ENCODE results near the gene UNG. TPM values are rescaled to one million over a fixed set of nuclear protein-coding genes. Genes with fewer than 3 reads are reported as not detected.
"Not testable (repeated sequence)": the region's sequence is repeated elsewhere in the genome, so short reads cannot be mapped to it uniquely, and the experiment has no call there.

UNG gene
- total and polyA plus RNA-seq, 2 experiments from 2014 or later: 90.5 to 209 TPM

DNA sequence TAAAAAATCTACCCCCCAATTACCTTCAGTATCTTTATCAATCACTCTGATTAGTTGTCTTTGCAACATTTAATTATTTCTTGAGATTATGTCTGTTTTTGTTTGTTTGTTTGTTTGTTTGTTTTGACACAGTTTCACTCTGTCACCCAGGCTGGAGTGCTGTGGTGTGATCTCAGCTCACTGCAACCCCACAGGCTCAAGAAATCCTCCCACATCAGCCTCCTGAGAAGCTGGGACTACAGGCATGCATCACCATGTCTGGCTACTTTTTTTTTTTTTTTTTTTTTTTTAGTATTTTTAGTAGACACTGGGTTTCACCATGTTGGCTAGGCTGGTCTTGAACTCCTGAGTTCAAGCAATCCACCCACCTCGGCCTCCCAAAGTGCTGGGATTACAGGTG, 49.7 kb downstream of the UNG start:
- not testable (repeated sequence) for H3K4me1 Mint-ChIP-seq; H3K36me3 ChIP-seq (ENCODE audit: insufficient read depth); H3K9me2 ChIP-seq (ENCODE audit: insufficient read depth); H3K36me3 Mint-ChIP-seq (ENCODE audit: low read depth); H3K4me3 Mint-ChIP-seq; H3F3A ChIP-seq (replicated peaks; ENCODE audit: low read depth); H3K4me1 ChIP-seq (ENCODE audit: insufficient read depth); DNase-seq (ENCODE audit: low spot score); ATAC-seq; H2AFZ ChIP-seq; H4K20me1 ChIP-seq (replicated peaks; ENCODE audit: insufficient read depth); H3K27me3 ChIP-seq (ENCODE audit: insufficient read depth); H3K27ac ChIP-seq (ENCODE audit: low read depth); H3K27me3 Mint-ChIP-seq (ENCODE audit: insufficient read depth, low read depth, poor library complexity); H3K79me2 ChIP-seq (replicated peaks; ENCODE audit: insufficient read depth); H3K4me2 ChIP-seq; H3K9me3 Mint-ChIP-seq; H3K4me3 ChIP-seq
- H3K27ac Mint-ChIP-seq: peak overlapping the region; percentile 15; the same call in 1 of the 2 replicates

DNA sequence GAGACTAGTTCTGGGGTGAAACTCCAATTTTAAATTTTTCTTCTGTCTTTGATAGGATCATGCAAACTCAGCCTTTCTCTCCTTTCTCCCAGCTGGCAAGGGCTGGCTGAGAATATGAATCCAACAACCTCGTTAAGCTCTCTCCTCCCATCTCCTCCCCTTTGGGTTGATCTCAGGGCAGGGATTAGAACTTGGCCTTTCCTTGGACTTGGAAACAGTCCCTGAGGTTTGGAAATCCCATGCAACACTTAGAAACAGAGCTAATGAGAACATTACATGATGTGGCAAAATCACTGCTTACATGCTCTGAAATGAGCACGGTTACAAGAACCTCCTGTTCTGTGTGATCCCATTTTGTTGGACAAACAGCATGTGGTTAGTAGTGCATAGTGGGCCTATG, 50.6 kb downstream of the UNG start:
- H3K4me1 ChIP-seq (ENCODE audit: insufficient read depth): no peaks in the 10 kb centered on the region
- no peaks in the 10 kb centered on the region for H3K9me2 ChIP-seq (ENCODE audit: insufficient read depth)
- H3K4me1 Mint-ChIP-seq: no peaks in the 10 kb centered on the region
- no peaks in the 10 kb centered on the region for H4K20me1 ChIP-seq (replicated peaks; ENCODE audit: insufficient read depth)
- no peaks in the 10 kb centered on the region for H3K36me3 ChIP-seq (ENCODE audit: insufficient read depth)
- H3K79me2 ChIP-seq (replicated peaks; ENCODE audit: insufficient read depth): no peaks in the 10 kb centered on the region
- no peak overlapping the region for H3K4me3 ChIP-seq
- H3K27ac ChIP-seq (ENCODE audit: low read depth): no peak overlapping the region
- no peak overlapping the region for H3K4me2 ChIP-seq
- peaks cover 2% of the 10 kb centered on the region for H3K27me3 Mint-ChIP-seq (ENCODE audit: insufficient read depth, low read depth, poor library complexity)
- no peak for DNase-seq (ENCODE audit: low spot score)
- no peaks in the 10 kb centered on the region for H3F3A ChIP-seq (replicated peaks; ENCODE audit: low read depth)
- no peak overlapping the region for H3K27ac Mint-ChIP-seq
- no peaks in the 10 kb centered on the region for H3K27me3 ChIP-seq (ENCODE audit: insufficient read depth)
- no peak for ATAC-seq
- TF ChIP-seq, protein P1, sequence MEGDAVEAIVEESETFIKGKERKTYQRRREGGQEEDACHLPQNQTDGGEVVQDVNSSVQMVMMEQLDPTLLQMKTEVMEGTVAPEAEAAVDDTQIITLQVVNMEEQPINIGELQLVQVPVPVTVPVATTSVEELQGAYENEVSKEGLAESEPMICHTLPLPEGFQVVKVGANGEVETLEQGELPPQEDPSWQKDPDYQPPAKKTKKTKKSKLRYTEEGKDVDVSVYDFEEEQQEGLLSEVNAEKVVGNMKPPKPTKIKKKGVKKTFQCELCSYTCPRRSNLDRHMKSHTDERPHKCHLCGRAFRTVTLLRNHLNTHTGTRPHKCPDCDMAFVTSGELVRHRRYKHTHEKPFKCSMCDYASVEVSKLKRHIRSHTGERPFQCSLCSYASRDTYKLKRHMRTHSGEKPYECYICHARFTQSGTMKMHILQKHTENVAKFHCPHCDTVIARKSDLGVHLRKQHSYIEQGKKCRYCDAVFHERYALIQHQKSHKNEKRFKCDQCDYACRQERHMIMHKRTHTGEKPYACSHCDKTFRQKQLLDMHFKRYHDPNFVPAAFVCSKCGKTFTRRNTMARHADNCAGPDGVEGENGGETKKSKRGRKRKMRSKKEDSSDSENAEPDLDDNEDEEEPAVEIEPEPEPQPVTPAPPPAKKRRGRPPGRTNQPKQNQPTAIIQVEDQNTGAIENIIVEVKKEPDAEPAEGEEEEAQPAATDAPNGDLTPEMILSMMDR (conservative IDR thresholded peaks at IDR 0.05; ENCODE audit: low read depth in 2 of 2): no peak
- no peak for TF ChIP-seq ZNF331 (CRISPR knock-in tag; IDR thresholded peaks at IDR 0.05; ENCODE audit: low read depth)
- TF ChIP-seq, protein P2, sequence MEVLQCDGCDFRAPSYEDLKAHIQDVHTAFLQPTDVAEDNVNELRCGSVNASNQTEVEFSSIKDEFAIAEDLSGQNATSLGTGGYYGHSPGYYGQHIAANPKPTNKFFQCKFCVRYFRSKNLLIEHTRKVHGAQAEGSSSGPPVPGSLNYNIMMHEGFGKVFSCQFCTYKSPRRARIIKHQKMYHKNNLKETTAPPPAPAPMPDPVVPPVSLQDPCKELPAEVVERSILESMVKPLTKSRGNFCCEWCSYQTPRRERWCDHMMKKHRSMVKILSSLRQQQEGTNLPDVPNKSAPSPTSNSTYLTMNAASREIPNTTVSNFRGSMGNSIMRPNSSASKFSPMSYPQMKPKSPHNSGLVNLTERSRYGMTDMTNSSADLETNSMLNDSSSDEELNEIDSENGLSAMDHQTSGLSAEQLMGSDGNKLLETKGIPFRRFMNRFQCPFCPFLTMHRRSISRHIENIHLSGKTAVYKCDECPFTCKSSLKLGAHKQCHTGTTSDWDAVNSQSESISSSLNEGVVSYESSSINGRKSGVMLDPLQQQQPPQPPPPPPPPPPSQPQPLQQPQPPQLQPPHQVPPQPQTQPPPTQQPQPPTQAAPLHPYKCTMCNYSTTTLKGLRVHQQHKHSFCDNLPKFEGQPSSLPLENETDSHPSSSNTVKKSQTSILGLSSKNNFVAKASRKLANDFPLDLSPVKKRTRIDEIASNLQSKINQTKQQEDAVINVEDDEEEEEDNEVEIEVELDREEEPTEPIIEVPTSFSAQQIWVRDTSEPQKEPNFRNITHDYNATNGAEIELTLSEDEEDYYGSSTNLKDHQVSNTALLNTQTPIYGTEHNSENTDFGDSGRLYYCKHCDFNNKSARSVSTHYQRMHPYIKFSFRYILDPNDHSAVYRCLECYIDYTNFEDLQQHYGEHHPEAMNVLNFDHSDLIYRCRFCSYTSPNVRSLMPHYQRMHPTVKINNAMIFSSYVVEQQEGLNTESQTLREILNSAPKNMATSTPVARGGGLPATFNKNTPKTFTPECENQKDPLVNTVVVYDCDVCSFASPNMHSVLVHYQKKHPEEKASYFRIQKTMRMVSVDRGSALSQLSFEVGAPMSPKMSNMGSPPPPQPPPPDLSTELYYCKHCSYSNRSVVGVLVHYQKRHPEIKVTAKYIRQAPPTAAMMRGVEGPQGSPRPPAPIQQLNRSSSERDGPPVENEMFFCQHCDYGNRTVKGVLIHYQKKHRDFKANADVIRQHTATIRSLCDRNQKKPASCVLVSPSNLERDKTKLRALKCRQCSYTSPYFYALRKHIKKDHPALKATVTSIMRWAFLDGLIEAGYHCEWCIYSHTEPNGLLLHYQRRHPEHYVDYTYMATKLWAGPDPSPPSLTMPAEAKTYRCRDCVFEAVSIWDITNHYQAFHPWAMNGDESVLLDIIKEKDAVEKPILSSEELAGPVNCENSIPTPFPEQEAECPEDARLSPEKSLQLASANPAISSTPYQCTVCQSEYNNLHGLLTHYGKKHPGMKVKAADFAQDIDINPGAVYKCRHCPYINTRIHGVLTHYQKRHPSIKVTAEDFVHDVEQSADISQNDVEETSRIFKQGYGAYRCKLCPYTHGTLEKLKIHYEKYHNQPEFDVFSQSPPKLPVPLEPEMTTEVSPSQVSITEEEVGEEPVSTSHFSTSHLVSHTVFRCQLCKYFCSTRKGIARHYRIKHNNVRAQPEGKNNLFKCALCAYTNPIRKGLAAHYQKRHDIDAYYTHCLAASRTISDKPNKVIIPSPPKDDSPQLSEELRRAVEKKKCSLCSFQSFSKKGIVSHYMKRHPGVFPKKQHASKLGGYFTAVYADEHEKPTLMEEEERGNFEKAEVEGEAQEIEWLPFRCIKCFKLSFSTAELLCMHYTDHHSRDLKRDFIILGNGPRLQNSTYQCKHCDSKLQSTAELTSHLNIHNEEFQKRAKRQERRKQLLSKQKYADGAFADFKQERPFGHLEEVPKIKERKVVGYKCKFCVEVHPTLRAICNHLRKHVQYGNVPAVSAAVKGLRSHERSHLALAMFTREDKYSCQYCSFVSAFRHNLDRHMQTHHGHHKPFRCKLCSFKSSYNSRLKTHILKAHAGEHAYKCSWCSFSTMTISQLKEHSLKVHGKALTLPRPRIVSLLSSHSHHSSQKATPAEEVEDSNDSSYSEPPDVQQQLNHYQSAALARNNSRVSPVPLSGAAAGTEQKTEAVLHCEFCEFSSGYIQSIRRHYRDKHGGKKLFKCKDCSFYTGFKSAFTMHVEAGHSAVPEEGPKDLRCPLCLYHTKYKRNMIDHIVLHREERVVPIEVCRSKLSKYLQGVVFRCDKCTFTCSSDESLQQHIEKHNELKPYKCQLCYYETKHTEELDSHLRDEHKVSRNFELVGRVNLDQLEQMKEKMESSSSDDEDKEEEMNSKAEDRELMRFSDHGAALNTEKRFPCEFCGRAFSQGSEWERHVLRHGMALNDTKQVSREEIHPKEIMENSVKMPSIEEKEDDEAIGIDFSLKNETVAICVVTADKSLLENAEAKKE (CRISPR knock-in tag; IDR thresholded peaks at IDR 0.05): no peak
- TF ChIP-seq ZNF114 (CRISPR knock-in tag; IDR thresholded peaks at IDR 0.05): no peak
- TF ChIP-seq EZH2 (IDR thresholded peaks at IDR 0.05; ENCODE audit: low read depth, unreplicated experiment): no peak
- TF ChIP-seq CREB1 (CRISPR knock-in tag; IDR thresholded peaks at IDR 0.05; ENCODE audit: low read depth): no peak
- TF ChIP-seq EZH2phosphoT487 (IDR thresholded peaks at IDR 0.05; ENCODE audit: unreplicated experiment): no peak
- TF ChIP-seq, protein P3, sequence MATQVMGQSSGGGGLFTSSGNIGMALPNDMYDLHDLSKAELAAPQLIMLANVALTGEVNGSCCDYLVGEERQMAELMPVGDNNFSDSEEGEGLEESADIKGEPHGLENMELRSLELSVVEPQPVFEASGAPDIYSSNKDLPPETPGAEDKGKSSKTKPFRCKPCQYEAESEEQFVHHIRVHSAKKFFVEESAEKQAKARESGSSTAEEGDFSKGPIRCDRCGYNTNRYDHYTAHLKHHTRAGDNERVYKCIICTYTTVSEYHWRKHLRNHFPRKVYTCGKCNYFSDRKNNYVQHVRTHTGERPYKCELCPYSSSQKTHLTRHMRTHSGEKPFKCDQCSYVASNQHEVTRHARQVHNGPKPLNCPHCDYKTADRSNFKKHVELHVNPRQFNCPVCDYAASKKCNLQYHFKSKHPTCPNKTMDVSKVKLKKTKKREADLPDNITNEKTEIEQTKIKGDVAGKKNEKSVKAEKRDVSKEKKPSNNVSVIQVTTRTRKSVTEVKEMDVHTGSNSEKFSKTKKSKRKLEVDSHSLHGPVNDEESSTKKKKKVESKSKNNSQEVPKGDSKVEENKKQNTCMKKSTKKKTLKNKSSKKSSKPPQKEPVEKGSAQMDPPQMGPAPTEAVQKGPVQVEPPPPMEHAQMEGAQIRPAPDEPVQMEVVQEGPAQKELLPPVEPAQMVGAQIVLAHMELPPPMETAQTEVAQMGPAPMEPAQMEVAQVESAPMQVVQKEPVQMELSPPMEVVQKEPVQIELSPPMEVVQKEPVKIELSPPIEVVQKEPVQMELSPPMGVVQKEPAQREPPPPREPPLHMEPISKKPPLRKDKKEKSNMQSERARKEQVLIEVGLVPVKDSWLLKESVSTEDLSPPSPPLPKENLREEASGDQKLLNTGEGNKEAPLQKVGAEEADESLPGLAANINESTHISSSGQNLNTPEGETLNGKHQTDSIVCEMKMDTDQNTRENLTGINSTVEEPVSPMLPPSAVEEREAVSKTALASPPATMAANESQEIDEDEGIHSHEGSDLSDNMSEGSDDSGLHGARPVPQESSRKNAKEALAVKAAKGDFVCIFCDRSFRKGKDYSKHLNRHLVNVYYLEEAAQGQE (IDR thresholded peaks at IDR 0.05; ENCODE audit: unreplicated experiment): no peak
- no peak overlapping the region for H2AFZ ChIP-seq
- H3K36me3 Mint-ChIP-seq (ENCODE audit: low read depth): no peaks in the 10 kb centered on the region
- no peak overlapping the region for H3K4me3 Mint-ChIP-seq
- H3K9me3 Mint-ChIP-seq: no peaks in the 10 kb centered on the region
